GM18520 (cell line): ENCODE results near the gene MRPL11.

Experiments
- ATAC-seq: cut with Tn5 transposase; IDR thresholded peaks from one replicate; pipeline ENCODE4 v1.9.1; 2021; ENCODE audit not compliant: unreplicated experiment

MRPL11 gene

DNA sequence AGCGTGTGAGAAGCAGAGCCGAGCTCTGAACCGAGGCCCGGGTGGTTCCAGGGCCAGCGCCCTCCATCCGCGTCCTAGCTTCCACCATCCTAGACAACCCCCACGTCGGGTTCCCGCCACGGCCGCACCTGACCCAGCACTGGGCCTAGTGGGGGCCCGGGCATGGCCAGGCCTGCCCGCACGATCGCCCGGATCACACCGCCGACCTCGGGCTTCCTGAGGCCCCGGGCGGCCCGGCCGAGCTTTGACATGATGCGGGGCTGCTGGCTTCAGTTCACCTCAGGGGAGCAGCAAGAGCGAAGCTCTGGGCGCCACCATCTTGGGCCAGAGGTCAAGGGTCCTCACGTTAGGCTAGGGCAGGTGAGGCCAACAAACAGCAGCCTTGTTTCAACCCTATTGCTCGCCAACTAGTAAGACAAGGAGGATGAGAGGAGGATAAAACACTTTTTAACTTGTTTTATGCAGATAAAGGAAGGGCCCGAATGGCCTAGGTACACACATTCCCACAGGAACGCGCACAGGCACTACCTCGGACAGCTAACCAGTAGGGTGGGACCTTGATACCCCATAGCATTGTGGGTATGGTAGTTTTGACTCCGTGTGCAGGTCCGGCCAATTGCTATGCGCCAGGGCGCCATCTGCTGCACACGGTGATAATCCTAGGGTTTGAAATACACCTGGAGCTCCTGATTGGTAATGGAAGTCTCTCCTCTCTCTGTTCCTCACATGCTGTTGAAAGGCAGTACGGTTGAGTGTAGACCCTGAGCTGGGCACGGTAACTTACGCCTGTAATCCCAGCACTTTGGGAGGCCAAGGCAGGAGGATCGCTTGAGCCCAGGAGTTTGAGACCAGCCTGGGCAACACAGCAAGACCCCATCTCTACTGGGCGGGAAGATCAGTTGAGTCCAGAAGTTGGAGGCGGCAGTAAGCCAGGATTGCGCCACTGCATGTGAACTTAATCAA lies at the start of gene MRPL11:
TSS of gene MRPL11 (minus strand) at position 345 of the 963 bp plus-strand sequence. CDS start at position 251, 94 bp downstream.
- ATAC-seq, result peak; percentile 96

DNA sequence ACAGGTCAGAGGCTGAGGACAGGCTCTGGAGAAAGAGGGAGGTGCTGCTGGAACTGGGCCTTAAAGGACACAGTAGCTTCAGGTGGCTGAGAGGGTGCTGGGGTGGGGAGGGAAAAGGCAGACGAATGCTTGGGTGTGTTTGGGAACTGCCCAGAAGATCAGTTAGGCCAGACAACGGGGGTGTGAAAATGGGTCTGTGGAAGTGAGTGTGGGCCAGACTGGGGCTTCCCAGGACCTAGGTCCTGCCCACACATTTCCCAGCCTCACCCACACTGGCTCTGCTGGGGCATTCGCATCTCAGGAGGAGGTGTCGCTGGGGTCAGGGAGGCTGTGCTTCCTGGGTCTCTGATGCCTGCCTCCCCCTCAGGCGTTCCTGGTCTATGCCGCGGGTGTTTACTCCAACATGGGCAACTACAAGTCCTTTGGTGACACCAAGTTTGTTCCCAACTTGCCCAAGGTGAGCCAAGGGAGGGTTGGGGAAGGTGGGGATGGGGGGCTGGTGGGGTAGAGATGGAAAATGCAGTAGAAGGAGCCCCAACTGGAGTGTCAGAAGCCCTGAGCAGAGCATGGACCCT lies 46.2 kb upstream of the MRPL11 start:
- no peak for ATAC-seq

DNA sequence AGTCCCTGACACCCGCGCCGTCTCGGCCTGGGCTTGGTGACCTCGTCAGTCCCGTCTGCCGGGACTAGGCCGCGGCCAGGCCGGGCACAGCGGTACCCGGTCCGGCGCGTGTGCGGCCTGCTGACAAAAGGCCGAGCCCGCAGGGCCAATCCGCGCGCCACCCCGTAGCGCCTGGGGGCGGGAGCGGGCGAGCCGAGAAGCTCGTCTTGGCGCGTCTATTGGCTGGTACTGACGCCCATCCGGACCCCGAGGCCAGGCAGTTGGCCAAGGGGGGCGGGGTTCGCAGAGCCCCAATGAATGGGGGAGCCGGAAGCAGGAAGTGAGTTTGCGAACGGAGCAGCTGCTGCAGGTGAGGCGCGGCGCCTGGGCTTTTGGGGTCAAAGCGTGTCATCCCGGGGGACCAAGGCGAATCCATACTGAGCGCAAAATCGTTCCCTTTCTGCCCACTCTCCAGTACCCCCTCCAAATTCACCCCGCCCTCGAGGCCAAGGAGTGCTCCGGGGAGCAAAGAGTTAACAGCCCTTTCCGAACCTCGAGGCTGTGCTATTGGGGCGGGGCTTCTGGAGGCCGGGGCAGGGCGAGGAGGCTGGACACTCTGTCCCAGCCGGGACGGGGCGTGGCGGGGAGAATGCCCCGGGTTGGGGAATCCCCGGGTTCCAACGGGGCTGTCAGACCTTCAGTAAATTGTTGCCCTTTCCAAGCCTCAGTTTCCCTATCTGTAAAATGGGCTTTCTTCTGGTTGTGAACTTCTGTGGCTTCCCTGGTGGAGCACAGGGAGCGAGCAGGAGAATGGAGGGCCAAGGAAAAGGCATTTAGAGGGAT lies 41.7 kb upstream of the MRPL11 start, which contains the start of gene DPP3:
TSS of gene DPP3 (plus strand) at position 318 of the 822 bp plus-strand sequence. CDS start 1,767 bp downstream, outside the sequence.
- peak; percentile 86 for ATAC-seq

DNA sequence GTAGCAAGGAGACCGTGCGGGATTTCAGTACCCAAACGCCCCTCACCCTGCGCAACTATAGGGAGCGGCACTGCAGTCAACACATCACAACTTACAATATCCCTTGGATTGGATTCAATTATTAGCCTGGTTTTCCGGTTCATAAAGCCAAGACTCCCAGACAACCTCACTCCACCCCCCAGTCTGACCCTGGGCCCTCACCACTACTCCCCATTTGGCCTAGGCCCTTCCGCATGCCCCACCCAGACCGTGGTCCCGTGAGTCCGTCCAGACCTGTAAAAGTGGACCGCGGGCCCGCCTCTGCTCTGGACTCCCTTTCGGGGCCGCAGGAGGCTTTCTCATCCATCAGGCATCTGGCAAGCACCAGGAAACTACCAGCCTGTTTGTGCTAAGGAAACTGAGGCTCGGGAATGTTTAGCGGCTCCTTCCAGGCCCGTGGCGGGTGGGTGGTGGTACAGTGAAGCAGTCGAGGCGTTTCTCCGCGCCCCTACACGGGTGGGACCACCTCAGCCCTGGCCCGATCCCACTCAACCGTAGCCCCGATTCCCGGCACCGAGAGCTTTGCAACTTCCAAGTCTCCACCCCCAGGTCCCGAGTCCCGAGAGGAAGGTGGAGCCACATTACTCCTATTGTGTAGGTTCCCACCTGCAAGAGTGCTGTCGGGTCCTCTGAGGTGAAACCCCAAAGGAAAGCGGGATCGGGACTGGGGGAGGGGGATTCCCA lies 40.9 kb upstream of the MRPL11 start:
- ATAC-seq, result no peak

DNA sequence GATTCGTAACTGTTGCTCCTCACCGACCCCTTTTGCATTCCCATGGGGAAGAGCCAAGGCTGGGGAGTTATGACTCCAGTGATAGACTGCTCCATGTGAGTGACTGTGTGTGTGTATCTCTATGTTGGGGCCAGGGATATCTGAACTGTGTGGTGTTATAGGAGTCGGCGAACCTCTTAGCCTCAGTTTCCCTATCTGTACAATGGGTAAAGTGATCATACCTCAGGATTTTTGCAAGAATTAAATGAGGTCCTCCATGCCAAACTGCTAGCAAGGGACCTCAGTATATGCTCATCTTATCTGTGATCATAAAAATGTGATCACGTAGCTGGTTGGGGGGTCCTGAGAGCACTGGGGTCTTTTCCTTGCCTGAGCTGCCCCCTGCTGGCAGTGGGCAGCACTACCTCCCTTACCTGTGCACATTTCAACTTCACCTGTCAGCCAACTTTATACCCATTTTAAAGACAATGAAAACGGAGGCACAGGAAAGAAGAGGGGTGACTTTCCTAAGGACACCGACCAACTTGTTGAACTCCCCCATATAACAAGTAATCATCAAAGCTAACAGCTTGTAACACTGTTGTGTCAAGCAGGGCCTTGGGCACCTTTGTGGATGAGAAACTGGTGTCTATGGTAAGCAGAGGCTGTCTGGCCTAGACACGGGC lies 40.2 kb upstream of the MRPL11 start:
- no peak for ATAC-seq

DNA sequence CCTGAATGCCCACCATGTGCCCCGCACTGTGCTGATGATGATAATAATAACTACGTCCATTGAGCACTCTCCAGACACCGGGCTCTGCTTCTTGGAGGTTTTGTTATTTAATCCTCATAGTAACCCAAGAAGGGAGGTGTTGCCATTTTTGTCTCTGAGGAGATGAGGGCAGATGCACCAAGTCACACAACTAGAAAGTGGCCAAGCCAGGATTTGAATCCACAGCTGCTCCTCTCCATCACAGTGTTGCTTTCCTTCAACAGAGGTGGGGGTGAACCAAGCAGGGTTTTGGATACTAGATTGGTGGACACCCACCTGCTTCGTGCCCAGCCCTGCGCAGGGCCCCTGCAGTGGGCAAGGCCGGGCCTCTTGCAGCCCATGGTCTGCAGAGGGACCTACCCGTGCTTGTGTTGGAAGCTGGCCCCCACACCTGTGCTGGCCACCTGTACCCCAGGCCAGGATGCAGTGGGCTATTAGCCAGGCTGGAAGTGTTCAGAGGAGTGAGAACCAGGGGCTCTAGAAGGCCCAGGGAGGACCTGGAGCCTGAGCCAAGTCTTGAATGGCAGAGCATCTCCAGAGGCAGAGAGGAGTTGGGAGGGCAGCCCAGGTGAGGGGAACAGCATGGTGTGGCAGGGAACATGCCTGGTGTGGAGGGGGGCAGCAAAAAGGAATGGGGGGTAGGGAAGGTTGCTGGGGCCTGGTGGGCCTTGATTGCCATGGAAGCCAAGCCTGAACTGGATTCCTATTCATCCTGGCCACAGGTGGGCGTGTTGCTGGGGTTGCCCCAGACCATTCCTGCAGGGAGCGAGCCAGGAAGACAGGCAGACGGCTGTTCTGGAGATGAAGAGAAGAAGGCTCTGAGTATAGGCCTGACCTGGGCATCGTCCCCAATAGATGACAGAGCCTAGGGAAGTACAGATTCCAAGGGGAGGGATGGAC lies 38.9 kb upstream of the MRPL11 start:
- ATAC-seq, result no peak

DNA sequence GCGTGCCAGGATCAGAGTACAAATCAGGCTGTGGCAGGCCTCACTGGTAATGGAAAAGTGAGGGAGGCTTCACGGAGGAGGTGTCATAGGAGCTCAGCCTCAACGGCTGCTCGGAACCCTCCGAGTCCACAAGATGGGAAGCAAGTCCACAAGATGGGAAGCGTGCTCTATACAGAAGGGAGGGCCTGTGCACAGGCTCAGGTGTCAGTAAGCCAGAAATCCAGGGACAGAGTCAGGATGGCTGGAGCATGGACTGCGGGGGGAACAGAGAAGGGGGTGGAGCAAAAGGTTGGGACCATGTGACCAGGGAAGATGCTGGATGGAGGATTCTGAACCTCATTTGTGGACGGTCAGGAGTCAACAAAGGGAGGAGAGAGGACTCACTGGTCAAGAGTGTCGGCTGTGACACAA lies 38.2 kb upstream of the MRPL11 start:
- ATAC-seq, result no peak

GRCh38 chr11:66476173-66476840 lies 37.7 kb upstream of the MRPL11 start:
- no peak for ATAC-seq

GRCh38 chr11:66475349-66476172 lies 36.9 kb upstream of the MRPL11 start:
- no peak for ATAC-seq

GRCh38 chr11:66473608-66474515 lies 35.2 kb upstream of the MRPL11 start:
- no peak for ATAC-seq

DNA sequence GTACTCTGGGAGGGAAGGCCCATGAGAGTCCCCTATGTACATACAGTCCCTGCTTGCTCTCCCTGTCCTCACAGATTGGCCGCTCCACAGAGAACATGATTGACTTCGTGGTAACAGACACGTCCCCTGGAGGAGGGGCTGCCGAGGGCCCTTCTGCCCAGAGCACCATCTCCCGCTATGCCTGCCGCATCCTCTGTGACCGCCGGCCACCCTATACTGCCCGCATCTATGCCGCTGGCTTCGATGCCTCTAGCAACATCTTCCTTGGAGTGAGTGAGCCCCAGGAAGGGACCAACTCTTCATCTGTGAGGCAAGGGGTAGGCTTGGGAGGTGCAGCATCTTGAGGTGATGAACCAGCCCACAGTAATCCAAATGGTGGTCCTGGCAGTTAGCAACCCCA lies 34.5 kb upstream of the MRPL11 start:
- no peak for ATAC-seq

GRCh38 chr11:66472054-66472453 lies 33.4 kb upstream of the MRPL11 start:
- no peak for ATAC-seq

GRCh38 chr11:66471142-66471541 lies 32.5 kb upstream of the MRPL11 start:
- ATAC-seq, result no peak

- ATAC-seq, result no peak
These were observed 31.4 kb upstream of the MRPL11 start for GRCh38 chr11:66470015-66470414.

DNA sequence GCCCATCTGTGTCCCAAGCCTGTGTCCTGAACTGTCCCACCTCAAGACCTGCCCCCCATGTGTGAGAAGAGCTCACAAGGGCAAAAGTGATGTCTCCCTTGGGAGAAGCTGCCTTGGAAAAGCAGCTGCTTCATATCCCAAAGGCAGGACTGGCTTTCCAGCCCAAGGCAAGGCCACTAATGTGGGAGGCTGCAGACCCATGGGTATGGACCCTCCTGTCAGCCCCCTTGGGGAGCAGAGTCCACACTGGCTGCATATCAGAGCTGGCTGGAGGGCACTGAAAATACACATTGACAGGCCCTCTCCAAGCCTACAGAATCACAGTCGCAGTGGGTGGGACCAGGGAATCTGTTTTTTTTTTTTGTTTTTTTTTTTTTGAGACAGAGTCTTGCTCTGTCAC lies 30.8 kb upstream of the MRPL11 start:
- ATAC-seq, result no peak

DNA sequence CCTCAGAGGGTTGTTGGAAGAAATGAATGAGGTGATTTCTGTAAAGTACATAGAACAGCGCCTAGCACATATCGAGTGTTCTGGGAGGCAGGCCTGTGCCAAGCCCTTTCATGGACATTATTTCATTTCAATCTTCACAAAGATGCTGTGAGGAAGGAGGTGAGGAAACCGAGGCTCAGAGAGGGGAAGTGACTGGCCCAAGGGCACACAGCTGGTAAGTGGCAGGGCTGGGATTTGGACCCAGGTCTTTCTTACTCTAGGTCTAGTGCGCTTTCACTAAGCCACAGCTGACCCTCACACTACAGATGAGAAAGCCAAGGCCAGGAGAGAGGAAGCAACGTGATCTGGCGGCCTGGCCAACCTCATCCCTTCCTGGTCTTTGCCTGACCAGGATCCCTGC lies 30.0 kb upstream of the MRPL11 start:
- ATAC-seq, result no peak

DNA sequence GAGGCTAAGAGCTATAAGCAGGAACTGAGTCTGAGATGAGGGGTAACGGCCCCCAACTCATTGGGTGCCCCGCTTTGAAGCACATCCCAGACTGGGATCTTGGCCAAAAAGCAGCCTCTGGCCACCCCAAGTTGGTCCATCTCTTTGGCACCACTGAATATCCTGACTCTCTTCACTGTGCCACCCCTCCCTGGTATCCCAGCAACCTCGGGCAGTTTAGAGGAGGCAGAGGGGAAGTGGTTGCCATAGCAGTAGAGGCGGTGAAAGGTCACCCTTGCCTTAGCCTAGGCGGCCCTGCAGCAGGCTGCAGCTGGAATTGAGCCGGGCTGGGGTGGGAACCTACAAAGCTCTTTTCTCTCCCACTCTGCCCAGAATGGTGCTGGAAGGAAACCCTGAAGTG lies 29.1 kb upstream of the MRPL11 start:
- ATAC-seq, result no peak
